RCC 7860 (cell line): ENCODE results near the gene POLR3H.
"Not testable (repeated sequence)": the region's sequence is repeated elsewhere in the genome, so short reads cannot be mapped to it uniquely, and the experiment has no call there.

Experiments used
- DNase-seq: peaks from one replicate; pipeline ENCODE4 v3.0.0-alpha.2; 2015; ENCODE audit warnings: low spot score
- FAIRE-seq: peaks from 2 replicates; lab custom pipeline; 2012; peaks lifted over from hg19 to GRCh38; lab: Jason Lieb, UNC

POLR3H gene, protein sequence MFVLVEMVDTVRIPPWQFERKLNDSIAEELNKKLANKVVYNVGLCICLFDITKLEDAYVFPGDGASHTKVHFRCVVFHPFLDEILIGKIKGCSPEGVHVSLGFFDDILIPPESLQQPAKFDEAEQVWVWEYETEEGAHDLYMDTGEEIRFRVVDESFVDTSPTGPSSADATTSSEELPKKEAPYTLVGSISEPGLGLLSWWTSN

GRCh38 chr22:41543854-41544670 is at the start of gene POLR3H:
Gene POLR3H (minus strand): TSS chr22:41544470. CDS start chr22:41544101, 369 bp downstream.
- DNase-seq (peak; percentile 93), FAIRE-seq (peak; percentile 79)

DNA sequence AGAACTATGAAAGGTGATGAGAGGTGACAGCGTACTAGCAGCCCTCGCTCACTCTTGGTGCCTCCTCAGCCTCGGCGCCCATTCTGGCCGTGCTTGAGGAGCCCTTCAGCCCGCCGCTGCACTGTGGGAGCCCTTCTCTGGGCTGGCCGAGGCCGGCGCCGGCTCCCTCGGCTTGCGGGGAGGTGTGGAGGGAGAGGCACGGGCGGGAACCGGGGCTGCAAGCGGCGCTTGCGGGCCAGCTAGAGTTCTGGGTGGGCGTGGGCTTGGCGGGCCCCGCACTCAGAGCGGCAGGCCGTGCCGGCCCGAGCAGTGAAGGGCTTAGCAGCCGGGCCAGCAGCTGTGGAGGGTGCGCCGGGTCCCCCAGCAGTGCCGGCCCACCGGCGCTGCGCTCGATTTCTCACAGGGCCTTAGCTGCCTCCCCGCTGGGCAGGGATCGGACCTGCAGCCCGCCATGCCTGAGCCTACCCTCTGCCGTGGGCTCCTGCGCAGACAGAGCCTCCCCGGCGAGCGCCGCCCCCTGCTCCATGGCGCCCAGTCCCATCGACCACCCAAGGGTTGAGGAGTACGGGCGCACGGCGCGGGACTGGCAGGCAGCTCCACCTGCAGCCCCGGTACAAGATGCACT is 49.2 kb upstream of the POLR3H start:
- not testable (repeated sequence) for FAIRE-seq, DNase-seq

DNA sequence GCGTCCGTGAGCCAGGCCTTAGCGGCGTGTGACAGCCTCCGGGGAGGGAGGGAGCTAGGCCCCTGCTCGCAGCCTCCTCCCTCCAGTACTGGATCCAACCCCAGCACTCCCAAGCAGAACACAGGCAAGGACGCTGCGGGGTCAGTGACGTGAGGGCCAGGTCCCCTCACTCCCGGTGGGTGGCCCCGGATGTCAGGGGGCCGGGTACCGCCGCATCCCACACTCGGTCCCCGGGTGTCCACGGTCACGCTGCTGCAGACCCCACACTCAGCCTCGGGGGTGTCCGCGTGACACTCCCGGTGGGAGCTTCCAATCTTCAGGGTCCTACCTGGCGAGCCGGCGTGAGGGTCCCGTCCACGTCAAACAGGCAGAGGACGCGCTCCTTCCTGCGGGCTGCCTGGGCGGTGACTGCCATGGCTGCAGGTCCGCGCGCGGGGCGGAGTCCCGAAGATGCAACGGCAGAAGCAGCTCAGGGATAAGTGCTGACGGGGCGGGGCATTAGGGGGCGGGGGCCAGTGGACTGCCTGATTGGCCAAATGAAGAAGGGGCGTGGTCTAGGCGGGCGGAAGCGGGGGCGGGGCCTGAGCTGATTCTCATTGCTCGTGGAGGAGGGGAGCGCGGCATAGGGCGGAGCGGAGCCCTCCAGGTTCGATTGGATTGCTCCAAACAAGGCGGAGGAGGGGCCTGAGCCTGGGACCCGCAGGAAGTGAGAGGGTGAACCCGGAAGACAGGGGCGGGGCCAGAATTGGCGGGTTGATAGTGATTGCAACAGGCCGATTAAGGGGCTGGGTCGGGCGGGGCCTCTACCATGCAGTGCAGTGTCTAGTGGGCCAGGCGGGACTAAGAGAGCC is 45.3 kb upstream of the POLR3H start, which contains the start of gene PMM1:
Gene PMM1 (minus strand): TSS at position 450 of the 851 bp plus-strand sequence. CDS start 35 bp downstream, at position 415.
- peak; percentile 85 for FAIRE-seq
- peak; percentile 98 for DNase-seq

- DNase-seq = no peak
- FAIRE-seq = no peak
These were observed 43.1 kb upstream of the POLR3H start for GRCh38 chr22:41587347-41587723.

- FAIRE-seq (no peak), DNase-seq (no peak)
These were observed 41.6 kb upstream of the POLR3H start for GRCh38 chr22:41585898-41586297.

- DNase-seq (no peak), FAIRE-seq (no peak)
These were observed 40.6 kb upstream of the POLR3H start for GRCh38 chr22:41584881-41585280.

- FAIRE-seq = no peak
- no peak for DNase-seq
These were observed 38.4 kb upstream of the POLR3H start for GRCh38 chr22:41582694-41583093.

GRCh38 chr22:41579997-41580355 is 35.7 kb upstream of the POLR3H start:
- no peak for DNase-seq
- FAIRE-seq = no peak

DNA sequence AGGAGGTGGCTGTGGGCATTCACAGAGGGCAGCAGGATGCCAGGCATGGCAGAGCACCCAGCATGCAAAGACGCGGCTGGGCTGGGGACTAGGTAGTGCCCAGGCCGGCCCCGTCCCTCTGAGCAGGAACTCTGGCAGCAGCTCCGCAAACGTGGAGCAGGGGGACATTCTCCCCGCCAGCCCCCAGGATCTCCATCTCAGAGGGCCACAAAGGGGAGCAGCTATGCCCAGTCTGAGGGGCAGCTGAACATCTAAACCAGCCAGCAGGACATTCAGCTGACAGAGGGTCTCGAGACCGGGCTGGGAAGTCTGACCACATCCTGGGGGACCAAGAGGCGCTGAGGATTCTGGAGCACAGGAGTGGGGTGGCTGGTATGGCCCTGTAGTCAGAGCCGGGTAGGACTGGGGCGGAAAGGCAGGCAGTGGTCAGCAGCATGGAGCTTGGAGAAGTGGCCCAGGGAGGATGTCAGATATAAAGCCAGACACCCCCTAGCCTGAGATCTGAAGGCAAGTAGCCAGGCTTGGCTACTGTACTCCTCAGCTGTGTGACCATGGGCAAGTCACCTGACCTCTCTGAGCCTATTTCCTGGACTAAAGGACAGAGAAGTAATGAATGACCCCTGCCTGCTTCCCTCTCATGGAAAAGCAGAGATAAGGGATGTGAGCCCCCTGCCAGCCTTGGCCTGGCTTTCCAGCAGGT is 35.2 kb upstream of the POLR3H start:
- DNase-seq (no peak), FAIRE-seq (no peak)

GRCh38 chr22:41578818-41579217 is 34.5 kb upstream of the POLR3H start:
- FAIRE-seq (no peak), DNase-seq (no peak)

DNA sequence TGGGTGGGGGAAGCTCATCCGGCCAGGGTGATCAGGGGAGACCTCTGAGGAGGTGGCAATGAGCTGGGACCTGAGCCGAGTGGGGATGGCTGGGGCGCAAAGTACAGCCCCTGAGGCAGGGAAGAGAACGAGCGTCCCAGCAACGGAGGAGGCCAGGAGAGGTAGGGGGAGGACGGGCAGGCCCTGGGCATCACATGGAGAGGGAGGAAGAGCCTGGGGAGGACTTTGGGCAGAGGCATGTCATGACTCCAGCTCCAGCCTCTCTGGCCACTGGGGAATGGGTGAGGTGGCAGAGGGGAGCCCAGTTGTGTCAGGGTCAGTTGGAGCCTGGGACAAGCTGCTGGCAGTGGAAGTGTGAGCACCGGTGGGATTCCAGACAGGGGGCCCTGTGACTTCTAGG is 33.8 kb upstream of the POLR3H start:
- DNase-seq (no peak), FAIRE-seq (no peak)

DNA sequence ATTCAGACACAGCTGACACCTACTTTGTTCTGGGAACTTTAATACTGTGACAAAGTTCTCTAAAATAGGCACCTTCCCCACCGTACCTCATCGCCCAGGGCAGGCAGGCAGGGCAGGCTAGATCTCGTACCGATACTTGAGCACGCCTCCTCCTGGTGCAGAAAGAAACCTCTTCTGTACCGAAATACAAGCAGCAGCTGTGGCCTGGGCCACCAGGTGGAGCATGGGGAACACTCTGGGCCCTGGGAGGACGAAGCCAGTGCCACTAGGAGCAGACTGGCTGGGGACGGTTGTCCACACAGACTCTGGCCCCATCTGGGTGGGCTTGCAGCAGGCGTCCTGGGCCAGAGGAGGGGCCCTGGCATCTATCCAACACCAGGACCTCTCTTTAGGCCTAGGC is 32.6 kb upstream of the POLR3H start:
- DNase-seq (peak; percentile 41), FAIRE-seq (no peak)

DNA sequence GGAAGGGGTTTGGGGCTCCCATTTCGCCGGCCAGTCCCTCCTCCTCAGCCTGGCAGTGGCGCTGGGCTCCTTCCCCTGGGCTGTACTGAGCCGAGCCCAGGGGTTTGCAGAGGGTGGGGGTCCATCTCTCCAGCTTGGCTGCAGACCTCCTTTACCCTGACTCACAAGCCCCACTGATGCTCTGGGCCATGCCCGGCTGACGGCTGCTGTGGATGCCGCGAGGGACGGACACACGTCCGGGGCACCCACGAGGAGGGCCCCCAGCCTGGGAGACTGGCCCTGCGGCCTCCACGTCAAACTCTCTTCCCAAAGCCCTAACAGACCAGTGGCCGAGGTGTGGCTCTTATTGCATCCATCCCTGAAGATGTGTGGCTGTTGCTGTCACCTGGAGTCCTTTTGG is 31.3 kb upstream of the POLR3H start:
- FAIRE-seq (no peak), DNase-seq (no peak)

DNA sequence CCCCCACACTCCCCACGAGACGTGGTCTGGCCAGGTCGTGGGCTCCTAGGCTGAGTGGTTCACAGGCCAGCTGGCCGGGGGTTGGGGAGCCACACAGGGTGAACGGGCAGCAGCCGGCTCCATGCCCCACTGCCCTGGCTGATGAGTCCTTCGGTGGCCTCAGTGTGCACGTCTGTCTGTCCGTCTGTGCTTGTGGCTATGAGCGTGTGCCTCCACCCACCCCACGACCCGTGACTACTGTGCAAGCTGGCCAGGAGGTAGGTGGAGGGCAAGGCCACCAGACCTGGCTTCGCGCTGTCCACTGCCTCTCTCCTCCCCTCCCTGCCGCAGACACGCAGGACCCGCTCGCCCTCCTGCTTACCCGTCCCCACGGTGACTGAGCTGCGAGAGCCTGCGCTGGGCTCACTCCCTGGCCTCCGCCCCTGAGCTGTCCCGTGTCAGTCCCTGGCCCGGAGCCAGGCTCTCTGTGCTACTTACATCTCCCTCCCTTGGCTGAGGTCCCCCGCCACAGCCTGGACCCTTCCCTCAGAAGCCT is 30.6 kb upstream of the POLR3H start:
- FAIRE-seq (no peak), DNase-seq (peak; percentile 66)

DNA sequence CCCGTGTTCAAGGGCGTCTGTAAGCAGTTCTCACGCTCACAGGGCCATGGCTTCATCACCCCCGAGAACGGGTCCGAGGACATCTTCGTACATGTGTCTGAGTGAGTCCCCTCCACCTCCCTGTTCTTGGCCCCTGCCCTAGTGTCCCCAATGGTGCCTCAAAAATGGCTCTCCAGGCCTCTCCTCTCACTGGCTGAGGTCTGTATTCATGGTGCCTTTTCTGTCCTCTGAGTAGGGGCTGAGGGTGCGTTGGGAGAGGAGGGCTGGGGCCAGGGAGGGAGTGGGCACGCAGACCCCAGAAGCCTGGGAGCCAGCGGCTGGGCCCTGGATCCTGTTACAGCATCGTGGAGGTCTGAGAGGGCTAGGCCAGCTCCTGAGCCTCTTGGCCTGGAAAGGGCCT is 29.4 kb upstream of the POLR3H start:
- no peak for DNase-seq
- FAIRE-seq = no peak

- FAIRE-seq, DNase-seq: not testable (repeated sequence)
These were observed 28.0 kb upstream of the POLR3H start for GRCh38 chr22:41572305-41572704.

DNA sequence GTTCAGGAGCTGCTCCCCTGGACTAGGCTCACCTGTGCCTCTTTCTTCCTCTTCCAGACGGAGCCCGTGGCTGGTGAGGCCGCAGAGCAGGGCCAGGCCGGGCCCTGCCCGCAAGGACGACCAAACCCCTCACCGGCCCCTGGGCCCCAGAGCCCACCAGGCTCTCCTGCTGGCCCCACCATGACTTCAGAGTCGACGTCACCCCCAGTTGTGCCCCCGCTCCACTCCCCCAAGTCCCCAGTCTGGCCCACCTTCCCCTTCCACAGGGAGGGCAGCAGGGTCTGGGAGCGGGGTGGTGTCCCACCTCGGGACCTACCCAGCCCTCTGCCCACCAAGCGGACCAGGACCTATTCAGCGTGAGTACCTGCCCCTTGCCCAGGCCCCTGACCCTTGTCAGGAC is 27.5 kb upstream of the POLR3H start:
- DNase-seq (no peak), FAIRE-seq (no peak)

- no peak for FAIRE-seq
- DNase-seq = no peak
These were observed 26.0 kb upstream of the POLR3H start for GRCh38 chr22:41570221-41570620.

DNA sequence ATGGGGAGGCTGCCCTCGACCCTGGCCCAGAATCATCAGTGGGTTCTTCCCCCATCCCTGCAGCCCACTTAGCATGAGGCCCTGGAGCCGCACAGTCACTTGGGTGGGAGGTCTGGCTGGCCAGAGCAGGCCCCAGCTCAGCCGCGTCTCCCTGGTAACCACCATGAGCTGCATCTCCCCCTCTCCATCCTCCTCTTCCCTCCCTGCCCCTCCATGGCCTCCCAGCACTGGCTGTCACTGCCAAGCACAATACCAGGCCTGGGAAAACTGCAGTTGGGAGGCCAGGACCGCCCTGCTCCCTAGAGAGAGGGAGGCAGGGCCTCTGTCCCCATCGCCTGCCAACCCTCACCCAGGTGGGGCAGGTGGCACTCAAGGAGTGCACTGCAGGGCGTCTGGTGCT is 24.5 kb upstream of the POLR3H start:
- FAIRE-seq (no peak), DNase-seq (no peak)

GRCh38 chr22:41567512-41567768 is 23.2 kb upstream of the POLR3H start:
- no peak for FAIRE-seq
- DNase-seq = no peak
